Stimulated activated CD8-positive, alpha-beta memory T cell treated with anti-CD3 and anti-CD28 coated beads, Interleukin-4, amount 100 ng/mL, for 48 hours (primary cell): ENCODE data around the gene FSTL5.

Source experiments
- DNase-seq: peaks from one replicate; pipeline ENCODE4 v3.0.0-alpha.2; 2020

The FSTL5 gene

GRCh38 chr4:161555689-161556660, 607.8 kb downstream of the FSTL5 start:
- DNase-seq, result no peak

GRCh38 chr4:161554372-161554990, 609.3 kb downstream of the FSTL5 start:
- no peak for DNase-seq

- no peak for DNase-seq
Measured at GRCh38 chr4:161546902-161547301, 616.9 kb downstream of the FSTL5 start.

GRCh38 chr4:161540265-161540664, 623.5 kb downstream of the FSTL5 start:
- no peak for DNase-seq

- DNase-seq, result no peak
Measured at GRCh38 chr4:161538941-161539340, 624.9 kb downstream of the FSTL5 start.

- no peak for DNase-seq
Measured at GRCh38 chr4:161530710-161531109, 633.1 kb downstream of the FSTL5 start.

- DNase-seq, result no peak
Measured at GRCh38 chr4:161525121-161525520, 638.7 kb downstream of the FSTL5 start.

- no peak for DNase-seq
Measured at GRCh38 chr4:161522031-161522430, 641.8 kb downstream of the FSTL5 start.

- no peak for DNase-seq
Measured at GRCh38 chr4:161519611-161520010, 644.2 kb downstream of the FSTL5 start.

GRCh38 chr4:161517941-161518340, 645.9 kb downstream of the FSTL5 start:
- DNase-seq, result no peak

GRCh38 chr4:161505141-161505540, 658.7 kb downstream of the FSTL5 start:
- DNase-seq, result no peak

GRCh38 chr4:161498155-161498554, 665.6 kb downstream of the FSTL5 start:
- DNase-seq, result no peak

GRCh38 chr4:161486461-161486860, 677.3 kb downstream of the FSTL5 start:
- DNase-seq, result no peak

- DNase-seq, result no peak
Measured at GRCh38 chr4:161466316-161466715, 697.5 kb downstream of the FSTL5 start.

GRCh38 chr4:161463436-161463835, 700.4 kb downstream of the FSTL5 start:
- no peak for DNase-seq

- no peak for DNase-seq
Measured at GRCh38 chr4:161457906-161458305, 705.9 kb downstream of the FSTL5 start.

- no peak for DNase-seq
Measured at GRCh38 chr4:161457311-161457710, 706.5 kb downstream of the FSTL5 start.

GRCh38 chr4:161454860-161455259, 708.9 kb downstream of the FSTL5 start:
- DNase-seq, result no peak

GRCh38 chr4:161448550-161449180, 715.1 kb downstream of the FSTL5 start:
- DNase-seq, result no peak

- no peak for DNase-seq
Measured at GRCh38 chr4:161444626-161445025, 719.2 kb downstream of the FSTL5 start.

- no peak for DNase-seq
Measured at GRCh38 chr4:161442921-161443320, 720.9 kb downstream of the FSTL5 start.

- DNase-seq, result no peak
Measured at GRCh38 chr4:161438096-161438495, 725.7 kb downstream of the FSTL5 start.

- DNase-seq, result no peak
Measured at GRCh38 chr4:161428180-161428965, 735.4 kb downstream of the FSTL5 start.
